ENCODE measurements around the gene ZNF544. TPM values are rescaled to one million over a fixed set of nuclear protein-coding genes. Genes with fewer than 3 reads are reported as not detected.

ZNF544 gene
- total RNA-seq, 6 experiments from 2014 or later, result 6.1 to 16.5 (median 10.7) TPM

GRCh38 chr19:58261600-58261967 lies 32.9 kb downstream of the ZNF544 start:
- peaks cover 0 to 34% (median 0%) of the 10 kb centered on the region in 4 donors for H3K36me3 ChIP-seq
- intact Hi-C loops (cut with DNase I), result no loop called here
- no peaks in the 10 kb centered on the region for H3K4me1 ChIP-seq
- H3K4me3 ChIP-seq, result no peak overlapping the region
- ATAC-seq (no peak), DNase-seq (no peak)
- peaks cover 9 to 79% (median 54%) of the 10 kb centered on the region in 4 donors for H3K9me3 ChIP-seq
- WGBS (ENCODE audit: insufficient coverage, low coverage, low lambda C conversion rate, missing lambda C conversion rate), result 97% methylated on average over 2 of the region's 3 CpGs
- no peak for TF ChIP-seq CTCF (IDR thresholded peaks at IDR 0.05)
- no peak for TF ChIP-seq POLR2A (IDR thresholded peaks at IDR 0.05)
- H3K27ac ChIP-seq, result no peak overlapping the region
- H3K27me3 ChIP-seq, result no peaks in the 10 kb centered on the region

- no peak for DNase-seq
- TF ChIP-seq CTCF (IDR thresholded peaks at IDR 0.05), result no peak
- no peak for TF ChIP-seq POLR2A (IDR thresholded peaks at IDR 0.05)
- Histone ChIP-seq H3K4me1 (no peaks in the 10 kb centered on the region), H3K27me3 (no peaks in the 10 kb centered on the region), H3K9me3 (peaks cover 9 to 86% (median 54%) of the 10 kb centered on the region in 4 donors), H3K36me3 (peaks cover 0 to 29% (median 0%) of the 10 kb centered on the region in 4 donors), H3K27ac (no peak overlapping the region), H3K4me3 (no peak overlapping the region)
- intact Hi-C loops (cut with DNase I), result no loop called here
- 96% methylated on average over 14 of the region's 19 CpGs for WGBS (ENCODE audit: insufficient coverage, low coverage, low lambda C conversion rate, missing lambda C conversion rate)
- no peak for ATAC-seq
These were observed 33.5 kb downstream of the ZNF544 start for GRCh38 chr19:58261968-58262921.

- Histone ChIP-seq H3K36me3 (peaks cover 0 to 25% (median 0%) of the 10 kb centered on the region in 4 donors), H3K9me3 (peaks cover 9 to 85% (median 52%) of the 10 kb centered on the region in 4 donors), H3K4me3 (no peak overlapping the region), H3K27ac (no peak overlapping the region), H3K27me3 (no peaks in the 10 kb centered on the region), H3K4me1 (no peaks in the 10 kb centered on the region)
- intact Hi-C loops (cut with DNase I), result no loop called here
- ATAC-seq (no peak), DNase-seq (no peak)
- TF ChIP-seq CTCF (IDR thresholded peaks at IDR 0.05), result no peak
- no peak for TF ChIP-seq POLR2A (IDR thresholded peaks at IDR 0.05)
- WGBS (ENCODE audit: insufficient coverage, low coverage, low lambda C conversion rate, missing lambda C conversion rate), result 94% methylated on average over 6 of the region's 7 CpGs
These were observed 34.2 kb downstream of the ZNF544 start for GRCh38 chr19:58262922-58263296.

GRCh38 chr19:58265100-58265499 lies 36.4 kb downstream of the ZNF544 start:
- H3K4me1 ChIP-seq, result no peaks in the 10 kb centered on the region
- TF ChIP-seq POLR2A (IDR thresholded peaks at IDR 0.05) (no peak), CTCF (IDR thresholded peaks at IDR 0.05) (no peak)
- H3K4me3 ChIP-seq, result no peak overlapping the region
- WGBS (ENCODE audit: insufficient coverage, low coverage, low lambda C conversion rate, missing lambda C conversion rate), result 100% methylated on average over 2 of the region's 3 CpGs
- peaks cover 0 to 17% (median 0%) of the 10 kb centered on the region in 4 donors for H3K36me3 ChIP-seq
- ATAC-seq, result no peak
- DNase-seq, result no peak
- H3K9me3 ChIP-seq, result peaks cover 9 to 80% (median 45%) of the 10 kb centered on the region in 4 donors
- H3K27ac ChIP-seq, result no peak overlapping the region
- no peaks in the 10 kb centered on the region for H3K27me3 ChIP-seq
- intact Hi-C loops (cut with DNase I), result no loop called here

Measured in right lobe of liver (tissue), 6 donors.